ENCODE results near the gene PRR14. TPM values are rescaled to one million over a fixed set of nuclear protein-coding genes. Genes with fewer than 3 reads are reported as not detected.

The PRR14 gene
- total RNA-seq, 1 experiment from 2014 or later = 77.6 TPM

- BruUV-seq (replicated peaks) = no TSS peak
- in situ Hi-C loops (cut with HindIII; ENCODE audit: low pct_unique_long_range_greater_than_20kb, low sequenced_read_pairs) (no loop called here), intact Hi-C loops (cut with micrococcal nuclease; ENCODE audit: unreplicated experiment) (no loop called here)
- POLR2A ChIA-PET = no interaction called here
- Histone ChIP-seq H3K36me3 (ENCODE audit: control insufficient read depth, insufficient read depth, low read length) (peaks cover 27% of the 10 kb centered on the region), H3K27me3 (ENCODE audit: control insufficient read depth, insufficient read depth, low read length) (no peaks in the 10 kb centered on the region), H3K9me3 (ENCODE audit: control insufficient read depth, insufficient read depth, low read depth, low read length) (no peaks in the 10 kb centered on the region), H3K4me1 (ENCODE audit: control insufficient read depth, insufficient read depth, low read length) (peaks cover 18% of the 10 kb centered on the region), H3K27ac (ENCODE audit: low read length) (no peak overlapping the region), H3K4me3 (ENCODE audit: low read depth in 2 of 2, low read length in 2 of 2) (no peak overlapping the region)
- ATAC-seq = no peak
- TF ChIP-seq POLR2AphosphoS5 (IDR thresholded peaks at IDR 0.05; ENCODE audit: low read depth, low read length) = no peak
- CTCF ChIA-PET = interaction anchor here (0.6 to 1.0 kb wide), 2 partner anchors 29 to 181 kb away, joined by 3 read pairs; no protein-coding TSS in a partner anchor
- no peak for DNase-seq (ENCODE audit: low read depth, low spot score)
Observed at GRCh38 chr16:30665155-30665829, 14.5 kb downstream of the PRR14 start.

GRCh38 chr16:30665830-30666190 lies 15.1 kb downstream of the PRR14 start:
- TF ChIP-seq POLR2AphosphoS5 (IDR thresholded peaks at IDR 0.05; ENCODE audit: low read depth, low read length) = no peak
- no peak for TF ChIP-seq TCF7L2 (IDR thresholded peaks at IDR 0.05; ENCODE audit: low read depth, low read length)
- no peak for TF ChIP-seq SIN3A (IDR thresholded peaks at IDR 0.05; ENCODE audit: borderline replicate concordance, insufficient read depth, low read depth, low read length)
- TF ChIP-seq REST (IDR thresholded peaks at IDR 0.05; ENCODE audit: insufficient read depth in 1 of 2, low read depth in 2 of 2, low read length in 1 of 2) = no peak
- TF ChIP-seq CTCF (IDR thresholded peaks at IDR 0.05) = no peak
- no TSS peak for BruUV-seq (replicated peaks)
- ChIA-PET CTCF (interaction anchor here (0.6 to 1.0 kb wide), 2 partner anchors 29 to 180 kb away, joined by 3 read pairs; no protein-coding TSS in a partner anchor), POLR2A (no interaction called here)
- no peaks in the 10 kb centered on the region for H3K9me3 ChIP-seq (ENCODE audit: control insufficient read depth, insufficient read depth, low read depth, low read length)
- ATAC-seq (no peak), DNase-seq (ENCODE audit: low read depth, low spot score) (no peak)
- in situ Hi-C loops (cut with HindIII; ENCODE audit: low pct_unique_long_range_greater_than_20kb, low sequenced_read_pairs) = no loop called here
- no peaks in the 10 kb centered on the region for H3K27me3 ChIP-seq (ENCODE audit: control insufficient read depth, insufficient read depth, low read length)
- H3K4me1 ChIP-seq (ENCODE audit: control insufficient read depth, insufficient read depth, low read length) = peaks cover 14% of the 10 kb centered on the region
- H3K27ac ChIP-seq (ENCODE audit: low read length) = no peak overlapping the region
- intact Hi-C loops (cut with micrococcal nuclease; ENCODE audit: unreplicated experiment) = no loop called here
- H3K36me3 ChIP-seq (ENCODE audit: control insufficient read depth, insufficient read depth, low read length) = peaks cover 23% of the 10 kb centered on the region
- H3K4me3 ChIP-seq (ENCODE audit: low read depth in 2 of 2, low read length in 2 of 2) = no peak overlapping the region

- ATAC-seq = no peak
- in situ Hi-C loops (cut with HindIII; ENCODE audit: low pct_unique_long_range_greater_than_20kb, low sequenced_read_pairs) = no loop called here
- no peak for DNase-seq (ENCODE audit: low read depth, low spot score)
- TF ChIP-seq POLR2AphosphoS5 (IDR thresholded peaks at IDR 0.05; ENCODE audit: low read depth, low read length) (no peak), SIN3A (IDR thresholded peaks at IDR 0.05; ENCODE audit: borderline replicate concordance, insufficient read depth, low read depth, low read length) (no peak), REST (IDR thresholded peaks at IDR 0.05; ENCODE audit: insufficient read depth in 1 of 2, low read depth in 2 of 2, low read length in 1 of 2) (no peak), CTCF (IDR thresholded peaks at IDR 0.05) (no peak), TCF7L2 (IDR thresholded peaks at IDR 0.05; ENCODE audit: low read depth, low read length) (no peak)
- H3K4me1 ChIP-seq (ENCODE audit: control insufficient read depth, insufficient read depth, low read length) = peaks cover 6% of the 10 kb centered on the region
- peaks cover 19% of the 10 kb centered on the region for H3K36me3 ChIP-seq (ENCODE audit: control insufficient read depth, insufficient read depth, low read length)
- ChIA-PET CTCF (no interaction called here), POLR2A (no interaction called here)
- no peaks in the 10 kb centered on the region for H3K27me3 ChIP-seq (ENCODE audit: control insufficient read depth, insufficient read depth, low read length)
- intact Hi-C loops (cut with micrococcal nuclease; ENCODE audit: unreplicated experiment) = no loop called here
- H3K27ac ChIP-seq (ENCODE audit: low read length) = no peak overlapping the region
- no TSS peak for BruUV-seq (replicated peaks)
- H3K4me3 ChIP-seq (ENCODE audit: low read depth in 2 of 2, low read length in 2 of 2) = no peak overlapping the region
- no peaks in the 10 kb centered on the region for H3K9me3 ChIP-seq (ENCODE audit: control insufficient read depth, insufficient read depth, low read depth, low read length)
Observed at GRCh38 chr16:30666681-30667080, 15.9 kb downstream of the PRR14 start.

Measured in Panc1 (cell line).